GM10248 (cell line): ENCODE results near the gene AMBN.

Experiments
- CTCF ChIA-PET: fragments of 300-600 bp; sonication (Branson Sonifier 250); formaldehyde crosslinking; extraction: SDS; loops from one replicate; lab custom pipeline; 2021; ENCODE audit warnings: antibody characterized with exemption; lab: Yijun Ruan, JAX
- POLR2A ChIA-PET: fragments of 350-650 bp; sonication (Branson Sonifier 250); formaldehyde crosslinking; extraction: SDS; loops from one replicate; lab custom pipeline; 2020; ENCODE audit warnings: antibody characterized with exemption; lab: Yijun Ruan, JAX
- DNase-seq: peaks from one replicate; pipeline ENCODE4 v3.0.0; 2012; ENCODE audit errors: extremely low spot score
- TF ChIP-seq, protein P1 (sequence below): IDR thresholded peaks from 2 replicates; pipeline ENCODE4 v1.5.1; 2012; ENCODE audit warnings: mild to moderate bottlenecking, low read depth; ENCODE audit errors: extremely low read depth, missing control alignments, control extremely low read depth

The AMBN gene

DNA sequence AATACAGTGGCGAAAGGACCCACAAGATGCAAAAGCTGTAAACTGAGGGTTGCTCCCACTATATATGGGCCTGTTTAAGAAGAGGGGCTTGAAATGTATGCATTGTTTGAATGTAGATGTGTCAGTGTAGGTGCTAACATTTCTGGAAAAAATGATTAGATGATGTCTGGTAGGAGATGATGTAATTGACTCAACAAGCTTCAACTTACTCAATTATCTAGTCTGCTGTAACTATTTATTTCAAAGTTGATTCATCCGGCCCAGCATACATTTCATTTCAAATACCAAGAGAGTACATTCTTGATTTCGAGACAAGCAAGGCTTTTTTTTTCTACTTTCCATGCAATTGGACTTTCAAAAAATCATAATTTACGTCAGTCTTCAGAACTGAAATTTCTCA is 27.2 kb downstream of the AMBN start:
- CTCF ChIA-PET = no interaction called here
- POLR2A ChIA-PET = no interaction called here
- no peak for DNase-seq
- TF ChIP-seq, protein P1, sequence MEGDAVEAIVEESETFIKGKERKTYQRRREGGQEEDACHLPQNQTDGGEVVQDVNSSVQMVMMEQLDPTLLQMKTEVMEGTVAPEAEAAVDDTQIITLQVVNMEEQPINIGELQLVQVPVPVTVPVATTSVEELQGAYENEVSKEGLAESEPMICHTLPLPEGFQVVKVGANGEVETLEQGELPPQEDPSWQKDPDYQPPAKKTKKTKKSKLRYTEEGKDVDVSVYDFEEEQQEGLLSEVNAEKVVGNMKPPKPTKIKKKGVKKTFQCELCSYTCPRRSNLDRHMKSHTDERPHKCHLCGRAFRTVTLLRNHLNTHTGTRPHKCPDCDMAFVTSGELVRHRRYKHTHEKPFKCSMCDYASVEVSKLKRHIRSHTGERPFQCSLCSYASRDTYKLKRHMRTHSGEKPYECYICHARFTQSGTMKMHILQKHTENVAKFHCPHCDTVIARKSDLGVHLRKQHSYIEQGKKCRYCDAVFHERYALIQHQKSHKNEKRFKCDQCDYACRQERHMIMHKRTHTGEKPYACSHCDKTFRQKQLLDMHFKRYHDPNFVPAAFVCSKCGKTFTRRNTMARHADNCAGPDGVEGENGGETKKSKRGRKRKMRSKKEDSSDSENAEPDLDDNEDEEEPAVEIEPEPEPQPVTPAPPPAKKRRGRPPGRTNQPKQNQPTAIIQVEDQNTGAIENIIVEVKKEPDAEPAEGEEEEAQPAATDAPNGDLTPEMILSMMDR = no peak

DNA sequence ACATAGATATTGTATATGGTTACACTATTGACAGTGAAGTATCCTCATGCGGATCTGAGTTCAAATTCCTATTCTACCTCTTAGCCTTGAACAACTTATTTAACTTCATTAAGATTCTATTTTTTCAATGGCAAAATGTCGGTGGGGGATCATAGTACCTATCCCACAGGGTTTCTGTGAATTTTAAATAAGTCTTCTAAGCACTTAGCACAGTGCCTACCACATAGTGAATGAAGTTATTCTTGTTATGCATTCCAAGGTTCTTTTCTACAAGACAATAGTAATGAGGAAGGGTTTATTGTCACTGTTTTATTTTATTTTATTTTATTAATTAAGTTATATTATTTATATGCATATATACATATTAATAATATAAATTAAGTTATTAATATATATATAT is 27.7 kb downstream of the AMBN start:
- ChIA-PET POLR2A (no interaction called here), CTCF (no interaction called here)
- DNase-seq = no peak
- TF ChIP-seq, protein P1 = no peak

DNA sequence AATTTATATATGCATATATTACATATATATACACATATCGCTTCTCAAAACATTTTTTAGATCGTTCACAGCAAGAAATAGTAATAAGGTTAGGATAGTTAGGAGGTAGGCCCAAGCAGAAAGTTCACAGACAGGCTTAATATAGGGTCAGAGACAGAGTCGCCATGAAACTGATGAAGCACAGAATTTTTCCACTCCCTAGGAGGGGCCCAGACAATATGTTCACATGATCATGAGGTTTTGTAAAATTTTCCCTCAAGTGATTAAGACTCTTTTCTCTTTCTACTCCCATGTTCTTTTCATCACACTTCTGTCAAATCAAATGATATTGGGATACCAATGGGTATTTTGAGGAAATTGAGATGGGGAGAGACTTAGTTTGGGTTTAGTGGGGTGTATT is 31.3 kb downstream of the AMBN start:
- no peak for DNase-seq
- ChIA-PET CTCF (interaction anchor here (1.6 kb wide), 1 partner anchor 20 kb away, joined by 7 read pairs; no protein-coding TSS in a partner anchor), POLR2A (no interaction called here)
- TF ChIP-seq, protein P1 = no peak

DNA sequence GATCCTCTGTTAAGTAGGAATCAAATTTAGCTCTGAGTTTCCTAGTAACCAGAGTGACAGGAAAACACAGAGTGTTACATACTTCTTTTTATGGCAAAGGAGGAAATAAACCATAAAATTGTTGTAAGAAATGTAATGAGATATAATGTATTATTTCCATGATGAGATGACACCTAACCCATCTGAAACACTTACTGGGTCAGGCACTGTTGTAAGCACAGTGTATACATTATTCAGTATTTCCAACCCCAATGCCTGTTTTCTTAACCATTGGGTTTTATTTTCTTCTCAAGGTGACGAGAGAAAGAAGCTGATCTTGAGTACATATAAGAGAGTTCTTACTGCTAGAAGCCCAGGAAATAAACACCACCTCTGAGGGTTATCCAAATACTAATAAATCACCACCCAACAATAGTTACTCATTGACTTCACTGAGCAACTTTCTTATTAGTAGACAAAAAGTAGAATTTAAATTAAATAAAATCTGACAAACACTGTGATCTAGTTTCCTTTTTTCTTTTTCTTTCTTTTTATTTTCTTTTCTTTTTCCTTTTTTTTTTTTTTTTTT is 32.3 kb downstream of the AMBN start:
- TF ChIP-seq, protein P1 = no peak
- CTCF ChIA-PET = interaction anchor here (1.6 kb wide), 1 partner anchor 19 kb away, joined by 7 read pairs; no protein-coding TSS in a partner anchor
- no peak for DNase-seq
- POLR2A ChIA-PET = no interaction called here

DNA sequence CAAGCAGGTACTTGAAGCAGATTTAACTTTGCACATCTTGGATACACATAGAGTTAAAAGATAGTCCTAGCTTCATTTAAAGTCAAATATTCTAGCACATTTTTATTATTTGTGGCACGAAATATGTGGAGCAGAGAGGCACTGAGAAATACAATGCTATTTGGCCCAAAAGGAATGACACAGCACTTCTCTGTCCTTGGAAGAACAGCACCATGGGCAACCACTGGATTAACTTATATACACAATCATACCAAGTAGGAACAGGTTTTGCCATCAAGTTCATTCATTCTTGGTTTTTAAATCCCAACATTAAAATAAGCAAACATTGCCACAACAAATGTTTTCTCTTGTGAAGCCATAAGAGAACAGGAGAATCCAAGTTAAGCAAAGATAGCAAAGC is 35.6 kb downstream of the AMBN start:
- TF ChIP-seq, protein P1 = no peak
- no peak for DNase-seq
- CTCF ChIA-PET = interaction anchor here (0.9 to 2.6 kb wide), 6 partner anchors 11 to 42 kb away, joined by 3 to 10 read pairs (median 6); no protein-coding TSS in a partner anchor
- POLR2A ChIA-PET = no interaction called here

DNA sequence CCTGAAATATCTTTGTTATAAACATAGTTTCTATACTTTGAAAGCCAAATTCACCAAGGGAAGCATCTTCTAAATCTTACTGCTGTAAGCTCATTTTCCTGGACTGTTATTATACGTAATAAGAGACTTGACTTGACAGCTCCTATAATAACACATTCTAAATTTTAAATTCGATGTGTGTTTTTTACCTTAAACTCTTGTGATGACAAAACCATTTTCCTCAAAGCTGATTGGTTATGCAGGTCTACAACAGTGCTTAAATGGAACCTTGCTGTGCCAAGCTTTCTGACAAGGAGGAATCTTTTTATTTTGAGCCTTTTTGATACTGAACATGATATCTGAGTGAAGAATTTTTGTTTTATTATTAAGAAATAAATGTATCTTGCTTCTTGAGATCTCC is 36.4 kb downstream of the AMBN start, which contains the start of gene ENAM:
ENAM (plus strand) TSS at position 301 of the 400 bp plus-strand sequence. CDS start 757 bp downstream, outside the sequence.
- POLR2A ChIA-PET = no interaction called here
- CTCF ChIA-PET = interaction anchor here (0.7 to 2.6 kb wide), 9 partner anchors 10 to 59 kb away, joined by 3 to 10 read pairs (median 6); no protein-coding TSS in a partner anchor
- TF ChIP-seq, protein P1 = no peak
- no peak for DNase-seq
